HepG2 (cell line): ENCODE results near the gene PCNX1. TPM values are rescaled to one million over a fixed set of nuclear protein-coding genes. Genes with fewer than 3 reads are reported as not detected.

Experiments used
- ATAC-seq: fragments of 200-7000 bp; cut with Tn5 transposase; 3 replicates; pipeline ENCODE4 v1.9.1; 2020; ENCODE audit warnings: mild to moderate bottlenecking, moderate library complexity
- BruUV-seq: library from RNA; stranded (reverse); fragments of 400-500 nt; replicated peaks from 2 replicates; lab custom pipeline; 2021; lab: Mats Ljungman, UMichigan
- CTCF ChIA-PET: fragments of 300-600 bp; formaldehyde crosslinking; extraction: SDS; loops from one replicate; lab custom pipeline; 2021; ENCODE audit warnings: low total read pairs, inconsistent platforms, low intra/inter-chr PET ratio; lab: Yijun Ruan, JAX
- POLR2A ChIA-PET: fragments of 350-600 bp; sonication (Branson Sonifier 250); formaldehyde crosslinking; loops from one replicate; lab custom pipeline; 2020; ENCODE audit warnings: antibody characterized with exemption, inconsistent platforms; lab: Yijun Ruan, JAX
- DNase-seq: peaks from one replicate; pipeline ENCODE4 v3.0.0-alpha.2; 2015; ENCODE audit warnings: low spot score
- FAIRE-seq: peaks from 3 replicates; lab custom pipeline; 2011; peaks lifted over from hg19 to GRCh38; lab: Jason Lieb, UNC
- H2AFZ ChIP-seq: one replicate; pipeline ENCODE4 v1.6.1; 2011; ENCODE audit warnings: low read length, inconsistent platforms
- H3K27ac ChIP-seq: fragments of 300-600 bp; 3 replicates; pipeline ENCODE4 v1.8.0; 2011; ENCODE audit warnings: mixed run types, mild to moderate bottlenecking, mixed read lengths, low read length, inconsistent platforms; ENCODE audit not compliant: insufficient read depth; ENCODE audit errors: extremely low read length
- H3K27me3 ChIP-seq, 2 experiments: fragments of 200-600 bp in 1 of 2; 2 replicates in 1 of 2; 3 replicates in 1 of 2; pipeline versions ENCODE4 v1.6.0 to v1.8.0; 2011; ENCODE audit warnings: low read length in 2 of 2, mild to moderate bottlenecking in 2 of 2, moderate library complexity in 2 of 2, inconsistent platforms in 1 of 2; ENCODE audit not compliant: insufficient read depth in 2 of 2, control insufficient read depth in 1 of 2
- H3K36me3 ChIP-seq, 2 experiments: fragments of 200-600 bp in 1 of 2; replicated peaks in 1 of 2; 2 replicates in 1 of 2; 3 replicates in 1 of 2; pipeline versions ENCODE4 v1.5.1 to v1.8.0; 2011; ENCODE audit warnings: low read length in 2 of 2, inconsistent platforms in 1 of 2; ENCODE audit not compliant: insufficient read depth in 2 of 2, control insufficient read depth in 1 of 2
- H3K4me1 ChIP-seq: 2 replicates; pipeline ENCODE4 v1.5.1; 2012; ENCODE audit warnings: low read length, inconsistent platforms; ENCODE audit not compliant: insufficient read depth
- H3K4me2 ChIP-seq: 2 replicates; pipeline ENCODE4 v1.6.0; 2011; ENCODE audit warnings: low read depth, low read length, inconsistent platforms
- H3K4me3 ChIP-seq, 3 experiments: fragments of 200-600 bp in 1 of 3; sonication (generic), shearing (Covaris generic) in 1 of 3; replicated peaks in 1 of 3; 2 replicates each; pipeline ENCODE4 v1.5.1; 2011 to 2016; ENCODE audit warnings: low read length in 3 of 3, inconsistent platforms in 2 of 3, low read depth in 2 of 3, mild to moderate bottlenecking in 2 of 3, control low read depth in 1 of 3, mixed read lengths in 1 of 3; ENCODE audit not compliant: insufficient read depth in 1 of 3
- H3K79me2 ChIP-seq: one replicate; pipeline ENCODE4 v1.6.1; 2011; ENCODE audit warnings: low read length, inconsistent platforms; ENCODE audit not compliant: insufficient read depth
- H3K9ac ChIP-seq: 2 replicates; pipeline ENCODE4 v1.6.0; 2011; ENCODE audit warnings: mild to moderate bottlenecking, low read depth, low read length, inconsistent platforms; ENCODE audit not compliant: insufficient read depth
- H3K9me3 ChIP-seq: 2 replicates; pipeline ENCODE4 v1.5.1; 2012; ENCODE audit warnings: mild to moderate bottlenecking, low read length
- H4K20me1 ChIP-seq: 2 replicates; pipeline ENCODE4 v1.6.0; 2011; ENCODE audit warnings: inconsistent platforms, mild to moderate bottlenecking, low read length, moderate library complexity; ENCODE audit not compliant: insufficient read depth
- ASH2L ChIP-seq: fragments of 300-600, 200-600 bp; sonication (generic); IDR thresholded peaks from 2 replicates; pipeline ENCODE4 v1.7.0; 2017; ENCODE audit warnings: low read depth, mild to moderate bottlenecking, moderate library complexity, mixed read lengths, low read length; ENCODE audit not compliant: insufficient read length
- ATF7 ChIP-seq, 2 experiments: fragments of 450-650 bp in 1 of 2; sonication (generic) in 1 of 2; formaldehyde crosslinking in 1 of 2; IDR thresholded peaks; 2 replicates each; pipeline versions ENCODE4 v1.4.0 to v1.6.1; 2016 to 2020; ENCODE audit warnings: antibody characterized with exemption in 1 of 2, mild to moderate bottlenecking in 1 of 2, missing genetic modification reagents in 1 of 2
- MBNL3 ChIP-seq: fragments of 250-450 bp; sonication (Bioruptor Pico); conservative IDR thresholded peaks from 2 replicates; pipeline ENCODE4 v1.8.0; 2022; ENCODE audit warnings: mild to moderate bottlenecking, inconsistent platforms
- NKX3-1 ChIP-seq: sonication (generic); formaldehyde crosslinking; IDR thresholded peaks from 2 replicates; pipeline ENCODE4 v1.5.0; 2020; ENCODE audit warnings: missing genetic modification reagents
- SIX4 ChIP-seq: sonication (generic); formaldehyde crosslinking; IDR thresholded peaks from 2 replicates; pipeline ENCODE4 v1.4.0; 2020; ENCODE audit warnings: missing genetic modification reagents
- YEATS2 ChIP-seq: sonication (generic); formaldehyde crosslinking; IDR thresholded peaks from 2 replicates; pipeline ENCODE4 v1.4.0; 2020; ENCODE audit warnings: missing genetic modification reagents, borderline replicate concordance
- ZNF567 ChIP-seq: sonication (generic); formaldehyde crosslinking; IDR thresholded peaks from 2 replicates; pipeline ENCODE4 v1.8.1; 2023; ENCODE audit warnings: mild to moderate bottlenecking, missing genetic modification reagents, borderline replicate concordance
- ZNF772 ChIP-seq: sonication (generic); formaldehyde crosslinking; IDR thresholded peaks from 2 replicates; pipeline ENCODE4 v1.5.0; 2020; ENCODE audit warnings: mild to moderate bottlenecking, missing genetic modification reagents
- WGBS: methylation state at CpG from one replicate; pipeline ENCODE4 v1.1.6; 2017; ENCODE audit warnings: low lambda C conversion rate; 5-methylcytosine and 5-hydroxymethylcytosine counted together
- in situ Hi-C: cut with HindIII; loops from 2 replicates; pipeline ENCODE4 v1.10.0; 2017; ENCODE audit warnings: low pct_unique_long_range_greater_than_20kb; ENCODE audit not compliant: extremely low pct_ligation_motif_present
- intact Hi-C: fragments of 100-400 bp; cut with micrococcal nuclease; formaldehyde crosslinking; loops from one replicate; pipeline ENCODE4 v1.10.0; 2022; ENCODE audit not compliant: unreplicated experiment
- polyA plus RNA-seq, 8 experiments: library from polyadenylated mRNA; depleted of rRNA in 3 of 8; stranded (reverse) in 7 of 8; unstranded in 1 of 8; fragments of >200 nt; fragmentation: Illumina TruSeq in 4 of 8; extraction: Trizol in 4 of 8; gene quantifications; 2 replicates each; pipeline versions ENCODE4 v1.2.1 to v1.2.3, GENCODE V29; 2011 to 2016; ENCODE audit warnings: low read depth in 4 of 8, missing spikeins in 1 of 8, mixed read lengths in 1 of 8; ENCODE audit not compliant: insufficient read depth in 1 of 8
- total RNA-seq, 5 experiments: library from RNA; depleted of rRNA; stranded (reverse); fragments of >200 nt; fragmentation: Illumina TruSeq; extraction: Trizol; gene quantifications; 2 replicates each; pipeline ENCODE4 v1.2.3, GENCODE V29; 2016; ENCODE audit warnings: low read depth in 1 of 5
- TF ChIP-seq, protein P1 (sequence below): sonication (generic); formaldehyde crosslinking; IDR thresholded peaks from 2 replicates; pipeline ENCODE4 v1.4.0; 2020; ENCODE audit warnings: mild to moderate bottlenecking, missing genetic modification reagents
- TF ChIP-seq, protein P2 (sequence below): sonication (generic); formaldehyde crosslinking; IDR thresholded peaks from one replicate; pipeline ENCODE4 v1.5.1; 2020; ENCODE audit warnings: mild to moderate bottlenecking, missing genetic modification reagents; ENCODE audit errors: not compliant biosample characterization
- TF ChIP-seq, protein P3 (sequence below): sonication (generic); formaldehyde crosslinking; IDR thresholded peaks from 2 replicates; pipeline ENCODE4 v1.8.1; 2023; ENCODE audit warnings: mild to moderate bottlenecking, missing genetic modification reagents
- TF ChIP-seq, protein P4 (sequence below): sonication (generic); formaldehyde crosslinking; IDR thresholded peaks from 2 replicates; pipeline ENCODE4 v1.5.1; 2020; ENCODE audit warnings: missing genetic modification reagents, mild to moderate bottlenecking, borderline replicate concordance

The PCNX1 gene
- total and polyA plus RNA-seq, 2 of the 13 experiments (the other 11 are each of a cell fraction or from before 2014, with no cell fraction given) = 24.9 to 30.3 TPM

DNA sequence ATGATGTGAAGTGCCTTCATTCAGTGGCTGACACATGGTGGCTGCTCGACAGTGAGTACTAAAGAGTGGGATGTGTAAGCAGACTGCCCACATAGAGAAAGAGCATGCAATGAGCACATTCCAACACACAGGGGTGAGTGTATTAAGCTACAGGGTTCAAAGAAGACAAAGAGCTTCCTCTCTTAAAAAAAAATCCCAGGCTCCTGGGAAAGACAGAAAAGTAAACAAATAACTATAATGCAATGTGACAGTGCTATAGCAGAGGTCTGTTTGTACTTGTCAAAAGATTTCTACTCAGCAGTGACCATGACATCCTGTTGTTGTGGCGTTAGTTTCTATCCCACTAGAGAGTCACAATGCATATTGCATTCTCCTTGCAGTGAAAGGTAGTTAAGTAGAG, 12.4 kb upstream of the PCNX1 start (continued):
- TF ChIP-seq, protein P1, sequence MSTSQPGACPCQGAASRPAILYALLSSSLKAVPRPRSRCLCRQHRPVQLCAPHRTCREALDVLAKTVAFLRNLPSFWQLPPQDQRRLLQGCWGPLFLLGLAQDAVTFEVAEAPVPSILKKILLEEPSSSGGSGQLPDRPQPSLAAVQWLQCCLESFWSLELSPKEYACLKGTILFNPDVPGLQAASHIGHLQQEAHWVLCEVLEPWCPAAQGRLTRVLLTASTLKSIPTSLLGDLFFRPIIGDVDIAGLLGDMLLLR (CRISPR knock-in tag) = no peak
- TF ChIP-seq, protein P2, sequence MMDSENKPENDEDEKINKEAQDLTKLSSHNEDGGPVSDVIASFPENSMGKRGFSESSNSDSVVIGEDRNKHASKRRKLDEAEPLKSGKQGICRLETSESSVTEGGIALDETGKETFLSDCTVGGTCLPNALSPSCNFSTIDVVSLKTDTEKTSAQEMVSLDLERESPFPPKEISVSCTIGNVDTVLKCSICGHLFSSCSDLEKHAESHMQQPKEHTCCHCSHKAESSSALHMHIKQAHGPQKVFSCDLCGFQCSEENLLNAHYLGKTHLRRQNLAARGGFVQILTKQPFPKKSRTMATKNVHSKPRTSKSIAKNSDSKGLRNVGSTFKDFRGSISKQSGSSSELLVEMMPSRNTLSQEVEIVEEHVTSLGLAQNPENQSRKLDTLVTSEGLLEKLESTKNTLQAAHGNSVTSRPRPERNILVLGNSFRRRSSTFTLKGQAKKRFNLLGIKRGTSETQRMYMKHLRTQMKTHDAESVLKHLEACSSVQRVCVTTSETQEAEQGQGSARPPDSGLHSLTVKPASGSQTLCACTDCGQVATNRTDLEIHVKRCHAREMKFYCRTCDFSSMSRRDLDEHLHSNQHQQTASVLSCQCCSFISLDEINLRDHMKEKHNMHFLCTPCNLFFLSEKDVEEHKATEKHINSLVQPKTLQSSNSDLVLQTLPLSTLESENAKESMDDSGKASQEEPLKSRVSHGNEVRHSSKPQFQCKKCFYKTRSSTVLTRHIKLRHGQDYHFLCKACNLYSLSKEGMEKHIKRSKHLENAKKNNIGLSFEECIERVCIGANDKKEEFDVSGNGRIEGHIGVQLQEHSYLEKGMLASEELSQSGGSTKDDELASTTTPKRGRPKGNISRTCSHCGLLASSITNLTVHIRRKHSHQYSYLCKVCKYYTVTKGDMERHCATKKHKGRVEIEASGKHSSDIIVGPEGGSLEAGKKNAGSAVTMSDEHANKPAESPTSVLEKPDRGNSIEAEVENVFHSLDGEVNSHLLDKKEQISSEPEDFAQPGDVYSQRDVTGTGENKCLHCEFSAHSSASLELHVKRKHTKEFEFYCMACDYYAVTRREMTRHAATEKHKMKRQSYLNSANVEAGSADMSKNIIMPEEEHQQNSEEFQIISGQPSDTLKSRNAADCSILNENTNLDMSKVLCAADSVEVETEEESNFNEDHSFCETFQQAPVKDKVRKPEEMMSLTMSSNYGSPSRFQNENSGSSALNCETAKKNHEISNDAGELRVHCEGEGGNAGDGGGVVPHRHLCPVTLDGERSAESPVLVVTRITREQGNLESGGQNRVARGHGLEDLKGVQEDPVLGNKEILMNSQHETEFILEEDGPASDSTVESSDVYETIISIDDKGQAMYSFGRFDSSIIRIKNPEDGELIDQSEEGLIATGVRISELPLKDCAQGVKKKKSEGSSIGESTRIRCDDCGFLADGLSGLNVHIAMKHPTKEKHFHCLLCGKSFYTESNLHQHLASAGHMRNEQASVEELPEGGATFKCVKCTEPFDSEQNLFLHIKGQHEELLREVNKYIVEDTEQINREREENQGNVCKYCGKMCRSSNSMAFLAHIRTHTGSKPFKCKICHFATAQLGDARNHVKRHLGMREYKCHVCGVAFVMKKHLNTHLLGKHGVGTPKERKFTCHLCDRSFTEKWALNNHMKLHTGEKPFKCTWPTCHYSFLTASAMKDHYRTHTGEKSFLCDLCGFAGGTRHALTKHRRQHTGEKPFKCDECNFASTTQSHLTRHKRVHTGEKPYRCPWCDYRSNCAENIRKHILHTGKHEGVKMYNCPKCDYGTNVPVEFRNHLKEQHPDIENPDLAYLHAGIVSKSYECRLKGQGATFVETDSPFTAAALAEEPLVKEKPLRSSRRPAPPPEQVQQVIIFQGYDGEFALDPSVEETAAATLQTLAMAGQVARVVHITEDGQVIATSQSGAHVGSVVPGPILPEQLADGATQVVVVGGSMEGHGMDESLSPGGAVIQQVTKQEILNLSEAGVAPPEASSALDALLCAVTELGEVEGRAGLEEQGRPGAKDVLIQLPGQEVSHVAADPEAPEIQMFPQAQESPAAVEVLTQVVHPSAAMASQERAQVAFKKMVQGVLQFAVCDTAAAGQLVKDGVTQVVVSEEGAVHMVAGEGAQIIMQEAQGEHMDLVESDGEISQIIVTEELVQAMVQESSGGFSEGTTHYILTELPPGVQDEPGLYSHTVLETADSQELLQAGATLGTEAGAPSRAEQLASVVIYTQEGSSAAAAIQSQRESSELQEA (CRISPR knock-in tag) = no peak
- TF ChIP-seq SIX4 = no peak

DNA sequence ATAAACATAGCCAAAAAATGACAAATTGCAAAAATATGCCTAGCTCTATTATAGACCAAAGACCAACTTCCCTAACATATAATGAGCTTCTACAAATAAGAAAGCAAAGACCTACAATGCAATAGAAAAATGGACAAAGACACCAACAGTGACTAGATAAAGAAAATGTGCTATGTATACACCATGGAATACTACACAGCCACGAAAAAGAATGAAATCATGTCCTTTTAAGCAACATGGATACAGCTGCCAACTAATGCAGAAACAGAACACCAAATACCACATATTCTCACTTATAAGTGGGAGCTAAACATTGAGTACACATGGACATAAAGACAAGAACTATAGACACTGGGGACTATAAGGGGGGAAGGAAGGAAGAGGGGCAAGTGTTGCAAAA, 10.9 kb upstream of the PCNX1 start:
- Histone ChIP-seq H3K27me3 (peaks cover 0 to 3% of the 10 kb centered on the region in 2 experiments; a peak in 2 of 5 replicates), H3K4me3 (no peak overlapping the region), H3K79me2 (no peaks in the 10 kb centered on the region), H3K9ac (no peak overlapping the region), H3K27ac (no peak overlapping the region), H2AFZ (no peak overlapping the region), H3K4me2 (no peak overlapping the region), H3K36me3 (no peaks in the 10 kb centered on the region), H4K20me1 (no peaks in the 10 kb centered on the region), H3K4me1 (peaks cover 42% of the 10 kb centered on the region), H3K9me3 (no peaks in the 10 kb centered on the region)
- 3% methylated on average over 1 of the region's 1 CpG for WGBS
- DNase-seq (no peak), ATAC-seq (no peak), FAIRE-seq (no peak)
- ChIA-PET POLR2A (no interaction called here), CTCF (no interaction called here)
- no TSS peak for BruUV-seq
- intact Hi-C loops = no loop called here
- in situ Hi-C loops = no loop called here
- TF ChIP-seq, protein P3, sequence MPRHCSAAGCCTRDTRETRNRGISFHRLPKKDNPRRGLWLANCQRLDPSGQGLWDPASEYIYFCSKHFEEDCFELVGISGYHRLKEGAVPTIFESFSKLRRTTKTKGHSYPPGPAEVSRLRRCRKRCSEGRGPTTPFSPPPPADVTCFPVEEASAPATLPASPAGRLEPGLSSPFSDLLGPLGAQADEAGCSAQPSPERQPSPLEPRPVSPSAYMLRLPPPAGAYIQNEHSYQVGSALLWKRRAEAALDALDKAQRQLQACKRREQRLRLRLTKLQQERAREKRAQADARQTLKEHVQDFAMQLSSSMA (CRISPR knock-in tag) = no peak
- no peak for TF ChIP-seq ASH2L
- no peak for TF ChIP-seq ZNF567 (CRISPR knock-in tag)
- TF ChIP-seq NKX3-1 (CRISPR knock-in tag) = no peak
- TF ChIP-seq YEATS2 (CRISPR knock-in tag) = no peak
- TF ChIP-seq, protein P4, sequence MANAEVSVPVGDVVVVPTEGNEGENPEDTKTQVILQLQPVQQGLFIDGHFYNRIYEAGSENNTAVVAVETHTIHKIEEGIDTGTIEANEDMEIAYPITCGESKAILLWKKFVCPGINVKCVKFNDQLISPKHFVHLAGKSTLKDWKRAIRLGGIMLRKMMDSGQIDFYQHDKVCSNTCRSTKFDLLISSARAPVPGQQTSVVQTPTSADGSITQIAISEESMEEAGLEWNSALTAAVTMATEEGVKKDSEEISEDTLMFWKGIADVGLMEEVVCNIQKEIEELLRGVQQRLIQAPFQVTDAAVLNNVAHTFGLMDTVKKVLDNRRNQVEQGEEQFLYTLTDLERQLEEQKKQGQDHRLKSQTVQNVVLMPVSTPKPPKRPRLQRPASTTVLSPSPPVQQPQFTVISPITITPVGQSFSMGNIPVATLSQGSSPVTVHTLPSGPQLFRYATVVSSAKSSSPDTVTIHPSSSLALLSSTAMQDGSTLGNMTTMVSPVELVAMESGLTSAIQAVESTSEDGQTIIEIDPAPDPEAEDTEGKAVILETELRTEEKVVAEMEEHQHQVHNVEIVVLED (CRISPR knock-in tag) = no peak
- TF ChIP-seq ATF7 (IDR thresholded peaks at IDR 0.05) = no peak
- no peak for TF ChIP-seq ATF7 (CRISPR knock-in tag; IDR thresholded peaks at IDR 0.05)
- TF ChIP-seq ZNF772 (CRISPR knock-in tag) = no peak
- no peak for TF ChIP-seq MBNL3 (CRISPR knock-in tag)
